Kidney (tissue), 14 donors: ENCODE results near the gene NUDCD3. TPM values are rescaled to one million over a fixed set of nuclear protein-coding genes. Genes with fewer than 3 reads are reported as not detected.

Experiments used
- DNase-seq, 5 donors: peaks; one replicate each; pipeline ENCODE4 v3.0.0-alpha.2; 2013 to 2020
- FAIRE-seq: peaks from 2 replicates; lab custom pipeline; 2012; peaks lifted over from hg19 to GRCh38; lab: Jason Lieb, UNC
- H3K27ac ChIP-seq, 2 donors: one replicate each; pipeline ENCODE4 v1.7.0; 2013; ENCODE audit warnings: low read depth in 2 of 2, low read length in 2 of 2, inconsistent platforms in 1 of 2
- H3K27me3 ChIP-seq: one replicate; pipeline ENCODE4 v1.7.1; 2013; ENCODE audit warnings: low read length, inconsistent platforms; ENCODE audit not compliant: control insufficient read depth, insufficient read depth
- H3K36me3 ChIP-seq, 3 donors: one replicate each; pipeline versions ENCODE4 v1.7.0 to v1.7.1; 2013; ENCODE audit warnings: low read length in 3 of 3, control low read depth in 1 of 3, inconsistent platforms in 1 of 3; ENCODE audit not compliant: insufficient read depth in 3 of 3, control insufficient read depth in 2 of 3
- H3K4me1 ChIP-seq, 3 donors: one replicate each; pipeline versions ENCODE4 v1.7.0 to v1.7.1; 2013; ENCODE audit warnings: low read length in 3 of 3, inconsistent platforms in 1 of 3, low read depth in 1 of 3; ENCODE audit not compliant: control insufficient read depth in 2 of 3, insufficient read depth in 2 of 3
- H3K4me3 ChIP-seq, 3 donors: one replicate each; pipeline versions ENCODE4 v1.7.0 to v1.8.1; 2013; ENCODE audit warnings: low read length in 3 of 3, control low read depth in 1 of 3, inconsistent platforms in 1 of 3
- H3K9ac ChIP-seq, 3 donors: one replicate each; pipeline versions ENCODE4 v1.7.0 to v1.7.1; 2013; ENCODE audit warnings: low read length in 3 of 3, control low read depth in 1 of 3, inconsistent platforms in 1 of 3
- H3K9me3 ChIP-seq, 3 donors: one replicate each; pipeline versions ENCODE4 v1.7.0 to v1.7.1; 2013; ENCODE audit warnings: low read length in 3 of 3, control low read depth in 1 of 3, inconsistent platforms in 1 of 3; ENCODE audit not compliant: control insufficient read depth in 2 of 3, insufficient read depth in 1 of 3
- CTCF ChIP-seq: IDR thresholded peaks from 3 replicates; pipeline ENCODE4 v1.5.1; 2012; ENCODE audit warnings: mild to moderate bottlenecking, moderate library complexity, borderline replicate concordance; ENCODE audit not compliant: insufficient read depth; ENCODE audit errors: extremely low read depth
- intact Hi-C: fragments of 100-400 bp; cut with DNase I; formaldehyde crosslinking; loops from one replicate; pipeline ENCODE4 v1.11.1; 2022
- polyA plus RNA-seq: library from polyadenylated mRNA; stranded (reverse); fragments of 350-450 nt; fragmentation: Illumina TruSeq; extraction: RNeasy Lipid Tissue Mini Kit (QIAGEN cat#74804); gene quantifications from one replicate; pipeline ENCODE4 v1.2.3, GENCODE V29; 2014; ENCODE audit warnings: low read depth, low replicate concordance; ENCODE audit not compliant: insufficient read depth
- total RNA-seq: library from RNA; stranded (reverse); fragmentation: NEBNext Ultra II Directional; extraction: Animal tissue kit (Norgen Biotek cat#: 25700); gene quantifications from one replicate; pipeline ENCODE4 v1.2.1, GENCODE V29; 2021
- donor health status: control.
- donor health status: control.
- donor health status: control.
- donor health status: control.
- donor health status: control.
- donor health status: DM: yes; HTN: yes; CAD: no.
- donor health status: Normal renal cell carcinoma (clear cell type).

Gene NUDCD3
- total and polyA plus RNA-seq, 2 donors from 2014 or later: 37.9 to 97.7 TPM

- H3K9ac ChIP-seq: no peak overlapping the region
- intact Hi-C loops: no loop called here
- no peak overlapping the region for H3K27ac ChIP-seq
- TF ChIP-seq CTCF: no peak
- peak in 1 of 5 donors; percentile 14 for DNase-seq
- no peaks in the 10 kb centered on the region for H3K36me3 ChIP-seq
- no peaks in the 10 kb centered on the region for H3K4me1 ChIP-seq
- H3K27me3 ChIP-seq: no peaks in the 10 kb centered on the region
- FAIRE-seq: no peak
- H3K9me3 ChIP-seq: no peaks in the 10 kb centered on the region
- H3K4me3 ChIP-seq: no peak overlapping the region
Observed at GRCh38 chr7:44378744-44379143, 111.7 kb downstream of the NUDCD3 start.

DNA sequence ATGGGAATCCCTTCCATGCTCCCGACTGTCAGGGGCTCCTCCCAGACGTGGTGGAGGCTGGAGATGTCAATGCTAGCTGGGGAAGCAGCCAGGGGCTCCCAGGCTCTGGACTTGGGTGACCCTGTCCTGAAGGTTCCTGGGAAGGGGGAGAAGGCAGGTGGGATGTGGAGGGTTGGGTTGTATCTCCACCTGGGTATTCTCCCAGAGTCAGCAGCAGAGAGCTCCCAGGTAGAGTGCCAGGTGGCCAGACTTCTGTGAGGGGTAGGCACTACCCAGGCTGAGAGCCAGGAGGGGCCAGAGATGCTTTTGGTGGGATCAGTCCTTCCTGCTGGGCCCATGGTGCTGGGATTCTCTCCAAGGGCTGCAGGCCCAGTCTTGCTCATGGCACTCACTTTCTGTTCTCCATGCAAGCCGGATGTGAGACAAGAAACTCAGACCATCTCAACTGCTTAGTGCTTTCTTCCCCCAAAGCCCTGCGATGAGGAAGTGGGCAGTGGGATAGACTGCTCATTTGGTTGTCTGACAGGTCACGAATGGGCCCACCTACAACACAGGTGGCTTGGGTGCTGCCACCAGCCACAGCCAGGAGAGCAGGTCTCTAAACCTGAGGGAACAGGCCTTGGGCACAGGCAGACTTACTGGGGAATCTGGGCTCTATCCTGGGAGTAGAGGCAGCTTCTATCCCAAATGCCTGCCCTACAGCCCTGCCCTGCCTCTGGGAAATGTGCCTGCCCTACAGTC, 112.6 kb downstream of the NUDCD3 start:
- no peak overlapping the region for H3K9ac ChIP-seq
- H3K9me3 ChIP-seq: no peaks in the 10 kb centered on the region
- H3K27ac ChIP-seq: no peak overlapping the region
- TF ChIP-seq CTCF: no peak
- H3K4me1 ChIP-seq: no peaks in the 10 kb centered on the region
- DNase-seq: no peak
- intact Hi-C loops: no loop called here
- H3K4me3 ChIP-seq: no peak overlapping the region
- FAIRE-seq: no peak
- no peaks in the 10 kb centered on the region for H3K36me3 ChIP-seq
- no peaks in the 10 kb centered on the region for H3K27me3 ChIP-seq

DNA sequence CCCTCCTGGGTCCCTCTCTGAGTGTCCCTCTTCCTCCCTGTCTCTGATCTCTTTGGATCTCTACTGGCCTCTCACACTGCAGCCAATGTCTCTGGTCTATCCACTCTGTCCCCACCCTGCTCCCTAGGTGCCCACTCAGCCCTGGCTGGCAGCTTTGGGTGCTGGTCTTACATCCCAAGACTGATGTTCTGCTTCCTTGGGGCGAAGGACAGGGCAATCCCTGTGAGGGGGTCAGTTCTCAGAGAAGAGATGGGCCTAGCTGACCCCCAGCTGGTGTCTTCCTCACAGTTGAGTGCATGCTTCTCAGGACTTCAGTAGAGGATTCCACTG, 113.4 kb downstream of the NUDCD3 start:
- Histone ChIP-seq H3K36me3 (no peaks in the 10 kb centered on the region), H3K4me3 (no peak overlapping the region), H3K4me1 (no peaks in the 10 kb centered on the region), H3K9ac (no peak overlapping the region), H3K9me3 (no peaks in the 10 kb centered on the region), H3K27ac (no peak overlapping the region), H3K27me3 (no peaks in the 10 kb centered on the region)
- no peak for TF ChIP-seq CTCF
- no peak for DNase-seq
- intact Hi-C loops: no loop called here
- no peak for FAIRE-seq
